ENCODE measurements around the gene HS3ST5.

DNA sequence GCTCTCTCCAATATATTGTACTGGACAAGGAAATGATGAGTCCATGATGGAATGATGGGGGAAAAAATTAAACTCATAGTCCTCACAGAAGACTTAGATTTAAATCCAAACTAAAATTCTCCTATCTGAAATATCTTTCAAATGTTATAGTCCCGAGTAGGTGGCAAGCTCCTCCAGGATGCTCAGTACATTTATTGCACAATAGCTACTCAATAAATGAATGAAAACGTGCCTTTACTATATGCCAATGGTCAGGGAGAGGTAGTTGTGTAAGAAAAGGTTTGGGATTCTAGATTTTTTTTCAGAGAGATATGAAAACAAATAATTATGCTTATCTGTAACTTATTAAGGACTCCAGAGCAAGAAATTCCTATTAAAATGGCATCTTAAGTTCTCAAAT lies 32.8 kb downstream of the HS3ST5 start:
- TF ChIP-seq, protein P1, sequence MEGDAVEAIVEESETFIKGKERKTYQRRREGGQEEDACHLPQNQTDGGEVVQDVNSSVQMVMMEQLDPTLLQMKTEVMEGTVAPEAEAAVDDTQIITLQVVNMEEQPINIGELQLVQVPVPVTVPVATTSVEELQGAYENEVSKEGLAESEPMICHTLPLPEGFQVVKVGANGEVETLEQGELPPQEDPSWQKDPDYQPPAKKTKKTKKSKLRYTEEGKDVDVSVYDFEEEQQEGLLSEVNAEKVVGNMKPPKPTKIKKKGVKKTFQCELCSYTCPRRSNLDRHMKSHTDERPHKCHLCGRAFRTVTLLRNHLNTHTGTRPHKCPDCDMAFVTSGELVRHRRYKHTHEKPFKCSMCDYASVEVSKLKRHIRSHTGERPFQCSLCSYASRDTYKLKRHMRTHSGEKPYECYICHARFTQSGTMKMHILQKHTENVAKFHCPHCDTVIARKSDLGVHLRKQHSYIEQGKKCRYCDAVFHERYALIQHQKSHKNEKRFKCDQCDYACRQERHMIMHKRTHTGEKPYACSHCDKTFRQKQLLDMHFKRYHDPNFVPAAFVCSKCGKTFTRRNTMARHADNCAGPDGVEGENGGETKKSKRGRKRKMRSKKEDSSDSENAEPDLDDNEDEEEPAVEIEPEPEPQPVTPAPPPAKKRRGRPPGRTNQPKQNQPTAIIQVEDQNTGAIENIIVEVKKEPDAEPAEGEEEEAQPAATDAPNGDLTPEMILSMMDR (IDR thresholded peaks at IDR 0.05; ENCODE audit: insufficient read depth, low read length, poor library complexity, severe bottlenecking) = no peak
- no peak for TF ChIP-seq EZH2phosphoT487 (conservative IDR thresholded peaks at IDR 0.05; ENCODE audit: low read length)

Measured in SU-DHL-6 (cell line).